ENCODE measurements around the gene SLC43A3. TPM values are rescaled to one million over a fixed set of nuclear protein-coding genes. Genes with fewer than 3 reads are reported as not detected.

SLC43A3 gene
- total and polyA plus RNA-seq, 12 donors, result 12.1 to 36.2 (median 19.8) TPM

- no peaks in the 10 kb centered on the region for H3K27me3 ChIP-seq
- peaks cover 32 to 79% (median 54%) of the 10 kb centered on the region in 9 donors for H3K4me1 ChIP-seq
- WGBS, 2 donors, result 75 to 78% methylated on average over 9 of the region's 9 CpGs
- DNase-seq (no peak), ATAC-seq (no peak)
- intact Hi-C loops (cut with DNase I), result loop anchor here in 1 of 10 donors (5.0 kb wide), 1 partner anchor 72 kb away; no protein-coding TSS in a partner anchor
- H3K9me3 ChIP-seq, result no peaks in the 10 kb centered on the region
- TF ChIP-seq, protein P1, sequence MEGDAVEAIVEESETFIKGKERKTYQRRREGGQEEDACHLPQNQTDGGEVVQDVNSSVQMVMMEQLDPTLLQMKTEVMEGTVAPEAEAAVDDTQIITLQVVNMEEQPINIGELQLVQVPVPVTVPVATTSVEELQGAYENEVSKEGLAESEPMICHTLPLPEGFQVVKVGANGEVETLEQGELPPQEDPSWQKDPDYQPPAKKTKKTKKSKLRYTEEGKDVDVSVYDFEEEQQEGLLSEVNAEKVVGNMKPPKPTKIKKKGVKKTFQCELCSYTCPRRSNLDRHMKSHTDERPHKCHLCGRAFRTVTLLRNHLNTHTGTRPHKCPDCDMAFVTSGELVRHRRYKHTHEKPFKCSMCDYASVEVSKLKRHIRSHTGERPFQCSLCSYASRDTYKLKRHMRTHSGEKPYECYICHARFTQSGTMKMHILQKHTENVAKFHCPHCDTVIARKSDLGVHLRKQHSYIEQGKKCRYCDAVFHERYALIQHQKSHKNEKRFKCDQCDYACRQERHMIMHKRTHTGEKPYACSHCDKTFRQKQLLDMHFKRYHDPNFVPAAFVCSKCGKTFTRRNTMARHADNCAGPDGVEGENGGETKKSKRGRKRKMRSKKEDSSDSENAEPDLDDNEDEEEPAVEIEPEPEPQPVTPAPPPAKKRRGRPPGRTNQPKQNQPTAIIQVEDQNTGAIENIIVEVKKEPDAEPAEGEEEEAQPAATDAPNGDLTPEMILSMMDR (IDR thresholded peaks at IDR 0.05), result no peak
- H3K36me3 ChIP-seq, result peaks cover 0 to 60% (median 21%) of the 10 kb centered on the region in 9 donors
- H3K4me3 ChIP-seq, result peak overlapping the region in 6 of 10 donors; percentile 23 to 72 (median 66)
- peak overlapping the region; percentile 66 to 97 (median 94) for H3K27ac ChIP-seq
Observed at GRCh38 chr11:57424137-57424791, 2.7 kb downstream of the SLC43A3 start.

DNA sequence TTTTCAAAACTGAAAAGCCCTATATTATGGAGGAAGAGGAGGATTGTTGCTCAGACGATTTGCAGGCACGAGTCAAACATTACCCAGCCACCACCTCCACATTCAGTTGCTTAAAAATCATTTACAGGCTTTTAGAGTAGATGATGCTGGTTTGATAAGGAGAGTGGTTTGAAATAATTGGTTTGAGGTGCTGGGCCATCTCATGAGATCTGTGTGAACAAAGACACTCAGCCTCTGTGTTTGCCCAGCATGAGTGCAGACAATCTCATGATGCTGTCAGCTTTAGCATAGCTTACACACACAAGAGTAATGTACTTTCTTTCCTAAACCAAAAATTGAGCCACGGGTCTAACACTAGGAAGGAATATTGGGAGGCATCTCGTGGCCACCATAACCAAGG, 4.3 kb downstream of the SLC43A3 start:
- Histone ChIP-seq H3K27me3 (no peaks in the 10 kb centered on the region), H3K27ac (no peak overlapping the region), H3K4me3 (no peak overlapping the region), H3K9me3 (no peaks in the 10 kb centered on the region), H3K36me3 (peaks cover 0 to 76% (median 30%) of the 10 kb centered on the region in 9 donors), H3K4me1 (peaks cover 27 to 68% (median 45%) of the 10 kb centered on the region in 9 donors)
- WGBS, 2 donors, result 88 to 91% methylated on average over 4 of the region's 4 CpGs
- no peak for DNase-seq
- intact Hi-C loops (cut with DNase I), result loop anchor here in 1 of 10 donors (5.0 kb wide), 1 partner anchor 70 kb away; no protein-coding TSS in a partner anchor
- ATAC-seq, result no peak
- TF ChIP-seq, protein P1 (IDR thresholded peaks at IDR 0.05), result no peak

- ATAC-seq, result no peak
- peaks cover 24 to 65% (median 41%) of the 10 kb centered on the region in 9 donors for H3K4me1 ChIP-seq
- H3K27ac ChIP-seq, result peak overlapping the region in 2 of 10 donors; percentile 6 to 10
Observed at GRCh38 chr11:57421805-57422204, 5.1 kb downstream of the SLC43A3 start.

DNA sequence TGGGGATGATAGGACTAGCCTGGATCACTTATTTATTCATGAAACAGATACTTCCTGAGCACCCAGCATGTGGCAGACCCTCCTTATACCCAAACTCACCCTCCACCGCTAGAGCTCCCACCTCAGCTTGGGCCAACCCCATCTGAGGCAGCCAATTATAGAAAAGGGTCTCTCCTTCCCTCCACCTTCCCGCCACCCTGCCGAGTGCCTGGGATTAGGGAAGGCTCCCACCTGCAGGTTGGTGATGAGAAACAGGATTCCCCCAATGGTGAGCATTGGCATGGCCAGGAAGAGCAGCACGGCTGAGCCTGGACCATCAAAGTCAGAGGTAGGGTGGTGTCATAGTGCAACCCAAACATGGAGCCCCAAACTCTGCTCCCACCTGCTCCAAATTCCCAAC, 5.9 kb downstream of the SLC43A3 start:
- DNase-seq, result no peak
- Histone ChIP-seq H3K4me1 (peaks cover 20 to 59% (median 36%) of the 10 kb centered on the region in 9 donors), H3K9me3 (no peaks in the 10 kb centered on the region), H3K27me3 (no peaks in the 10 kb centered on the region), H3K27ac (no peak overlapping the region), H3K4me3 (no peak overlapping the region), H3K36me3 (peaks cover 0 to 92% (median 41%) of the 10 kb centered on the region in 9 donors)
- ATAC-seq, result no peak
- TF ChIP-seq, protein P1 (IDR thresholded peaks at IDR 0.05), result no peak
- 89 to 91% methylated on average over 4 of the region's 4 CpGs for WGBS, 2 donors
- intact Hi-C loops (cut with DNase I), result loop anchor here in 1 of 10 donors (5.0 kb wide), 1 partner anchor 69 kb away; no protein-coding TSS in a partner anchor

More at GRCh38 chr11:57421805-57422204, 5.1 kb downstream of the SLC43A3 start:
- H3K9me3 ChIP-seq, result no peaks in the 10 kb centered on the region
- peaks cover 0 to 85% (median 39%) of the 10 kb centered on the region in 9 donors for H3K36me3 ChIP-seq
- TF ChIP-seq, protein P1 (IDR thresholded peaks at IDR 0.05), result no peak
- no peaks in the 10 kb centered on the region for H3K27me3 ChIP-seq
- no peak overlapping the region for H3K4me3 ChIP-seq
- intact Hi-C loops (cut with DNase I), result loop anchor here in 1 of 10 donors (5.0 kb wide), 1 partner anchor 70 kb away; no protein-coding TSS in a partner anchor
- no peak for DNase-seq
